Measurements from ENCODE around the gene CCL25.

DNA sequence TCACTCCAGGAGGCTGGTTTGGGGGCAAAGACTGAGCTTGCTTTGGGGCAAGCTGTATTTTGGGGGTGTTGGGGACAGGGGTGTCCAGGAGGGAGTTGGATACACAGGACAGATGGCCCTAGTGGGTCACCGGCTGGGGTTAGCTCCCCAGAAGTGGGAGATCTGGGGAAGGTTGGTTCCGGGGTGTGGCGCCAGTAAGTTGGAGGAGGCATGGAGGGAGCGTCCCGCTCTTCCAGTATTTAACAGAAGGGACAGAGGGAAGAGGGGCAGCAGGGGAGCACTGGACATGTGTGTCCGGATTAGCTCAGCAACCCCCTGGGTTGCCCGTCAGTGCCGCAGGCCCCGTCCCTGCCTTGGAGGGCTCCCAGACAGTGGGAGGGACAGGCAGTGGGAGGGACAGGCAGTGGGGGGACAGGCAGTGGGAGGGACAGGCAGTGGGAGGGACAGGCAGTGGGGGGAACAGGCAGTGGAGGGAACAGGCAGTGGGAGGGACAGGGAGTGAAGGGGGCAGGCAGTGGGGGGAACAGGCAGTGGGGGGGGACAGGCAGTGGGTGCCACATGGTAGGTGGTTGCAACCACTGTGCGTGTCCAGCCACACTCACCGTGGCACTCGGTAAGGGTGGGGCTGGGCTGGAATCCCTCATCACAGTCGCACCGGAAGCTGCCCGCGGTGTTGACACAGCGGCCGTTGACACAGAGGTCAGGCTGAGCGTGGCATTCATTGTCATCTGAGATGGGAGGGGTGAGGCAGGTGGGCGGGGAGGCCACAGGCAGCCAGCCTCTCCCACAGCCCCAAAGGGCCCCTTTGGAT, 33.2 kb downstream of the CCL25 start:
- TF ChIP-seq CTCF (conservative IDR thresholded peaks at IDR 0.05; ENCODE audit: low read depth, low read length) (no peak), EZH2phosphoT487 (IDR thresholded peaks at IDR 0.05; ENCODE audit: borderline replicate concordance, low read length) (no peak), EZH2 (IDR thresholded peaks at IDR 0.05; ENCODE audit: low read length, unreplicated experiment) (no peak)
